H9 (cell line): ENCODE results near the gene RPS29. TPM values are rescaled to one million over a fixed set of nuclear protein-coding genes. Genes with fewer than 3 reads are reported as not detected.
"Not testable (repeated sequence)": the region's sequence is repeated elsewhere in the genome, so short reads cannot be mapped to it uniquely, and the experiment has no call there.

ENCODE experiments used
- DNase-seq: peaks from one replicate; pipeline ENCODE4 v3.0.0-alpha.2; 2017
- H2AFZ ChIP-seq: one replicate; pipeline ENCODE4 v1.6.1; 2013; ENCODE audit warnings: mild to moderate bottlenecking, low read length, control low read depth, moderate library complexity
- H2AK5ac ChIP-seq: 2 replicates; pipeline ENCODE4 v1.6.1; 2013; ENCODE audit warnings: low read length, control low read depth, mixed read lengths; ENCODE audit not compliant: insufficient read length
- H2BK120ac ChIP-seq: one replicate; pipeline ENCODE4 v1.6.1; 2013; ENCODE audit warnings: low read depth, mild to moderate bottlenecking, low read length, control low read depth, inconsistent platforms; ENCODE audit not compliant: poor library complexity, severe bottlenecking
- H2BK12ac ChIP-seq: 2 replicates; pipeline ENCODE4 v1.6.1; 2013; ENCODE audit warnings: low read length, control low read depth, mixed read lengths, low read depth; ENCODE audit not compliant: insufficient read length
- H2BK15ac ChIP-seq: 2 replicates; pipeline ENCODE4 v1.6.1; 2013; ENCODE audit warnings: low read depth, low read length, control low read depth
- H2BK20ac ChIP-seq: one replicate; pipeline ENCODE4 v1.6.1; 2013; ENCODE audit warnings: low read depth, mild to moderate bottlenecking, low read length, control low read depth, inconsistent platforms; ENCODE audit not compliant: poor library complexity, severe bottlenecking
- H2BK5ac ChIP-seq: 2 replicates; pipeline ENCODE4 v1.6.1; 2013; ENCODE audit warnings: low read length, control low read depth, mixed read lengths; ENCODE audit not compliant: insufficient read length
- H3K14ac ChIP-seq: 2 replicates; pipeline ENCODE4 v1.6.1; 2013; ENCODE audit warnings: low read length, control low read depth; ENCODE audit not compliant: insufficient read depth
- H3K18ac ChIP-seq: 2 replicates; pipeline ENCODE4 v1.6.1; 2013; ENCODE audit warnings: low read depth, mild to moderate bottlenecking, mixed read lengths, low read length, control low read depth; ENCODE audit not compliant: insufficient read length
- H3K23ac ChIP-seq: 2 replicates; pipeline ENCODE4 v1.6.1; 2013; ENCODE audit warnings: low read length, control low read depth, mixed read lengths, low read depth; ENCODE audit not compliant: insufficient read length
- H3K23me2 ChIP-seq: 2 replicates; pipeline ENCODE4 v1.6.1; 2013; ENCODE audit warnings: low read depth, mild to moderate bottlenecking, mixed read lengths, low read length, control low read depth; ENCODE audit not compliant: insufficient read length, poor library complexity, severe bottlenecking
- H3K27ac ChIP-seq: 2 replicates; pipeline ENCODE4 v1.5.1; 2013; ENCODE audit warnings: low read length, control low read depth, mixed read lengths, low read depth; ENCODE audit not compliant: insufficient read length
- H3K27me3 ChIP-seq: 2 replicates; pipeline ENCODE4 v1.6.1; 2013; ENCODE audit warnings: low read length, control low read depth, inconsistent platforms; ENCODE audit not compliant: insufficient read depth
- H3K4ac ChIP-seq: 2 replicates; pipeline ENCODE4 v1.6.1; 2013; ENCODE audit warnings: low read depth, mild to moderate bottlenecking, control low read depth, inconsistent platforms, low read length, moderate library complexity
- H3K4me1 ChIP-seq: 2 replicates; pipeline ENCODE4 v1.6.1; 2013; ENCODE audit warnings: low read length, control low read depth, inconsistent platforms; ENCODE audit not compliant: insufficient read depth
- H3K4me2 ChIP-seq: 2 replicates; pipeline ENCODE4 v1.6.1; 2013; ENCODE audit warnings: low read length, control low read depth, mixed read lengths; ENCODE audit not compliant: insufficient read length, insufficient read depth
- H3K56ac ChIP-seq: 2 replicates; pipeline ENCODE4 v1.6.1; 2013; ENCODE audit warnings: low read depth, mild to moderate bottlenecking, mixed read lengths, low read length, control low read depth; ENCODE audit not compliant: insufficient read length
- H3K79me1 ChIP-seq: 2 replicates; pipeline ENCODE4 v1.6.1; 2013; ENCODE audit warnings: low read depth, mild to moderate bottlenecking, moderate library complexity, low read length, control low read depth, inconsistent platforms; ENCODE audit not compliant: insufficient read depth, poor library complexity, severe bottlenecking
- H3K79me2 ChIP-seq: 2 replicates; pipeline ENCODE4 v1.6.1; 2013; ENCODE audit warnings: low read length, control low read depth, inconsistent platforms; ENCODE audit not compliant: insufficient read depth
- H3K9ac ChIP-seq: 2 replicates; pipeline ENCODE4 v1.6.1; 2013; ENCODE audit warnings: low read length, control low read depth, mixed read lengths; ENCODE audit not compliant: insufficient read length; ENCODE audit errors: extremely low read depth
- H3K9me3 ChIP-seq: one replicate; pipeline ENCODE4 v1.6.1; 2013; ENCODE audit warnings: low read depth, low read length, inconsistent platforms; ENCODE audit not compliant: control insufficient read depth
- H3T11ph ChIP-seq: one replicate; pipeline ENCODE4 v1.6.1; 2013; ENCODE audit warnings: mild to moderate bottlenecking, low read length, control low read depth, inconsistent platforms
- H4K20me1 ChIP-seq: one replicate; pipeline ENCODE4 v1.6.1; 2013; ENCODE audit not compliant: control insufficient read depth, insufficient read length, insufficient read depth
- H4K5ac ChIP-seq: 2 replicates; pipeline ENCODE4 v1.6.1; 2013; ENCODE audit warnings: low read depth, mild to moderate bottlenecking, mixed read lengths, low read length, control low read depth; ENCODE audit not compliant: insufficient read length
- H4K8ac ChIP-seq: replicated peaks from 2 replicates; pipeline ENCODE4 v1.6.1; 2013; ENCODE audit warnings: low read length, control low read depth, mixed read lengths, low read depth; ENCODE audit not compliant: insufficient read length
- H4K91ac ChIP-seq: 2 replicates; pipeline ENCODE4 v1.6.1; 2013; ENCODE audit warnings: low read depth, mild to moderate bottlenecking, moderate library complexity, mixed read lengths, low read length, control low read depth; ENCODE audit not compliant: insufficient read length
- H3K27ac Mint-ChIP-seq, 3 experiments: 2 replicates in 2 of 3; 3 replicates in 1 of 3; pipeline ENCODE4 v1.8.0; 2020 to 2021; ENCODE audit warnings: mixed read lengths in 3 of 3, mild to moderate bottlenecking in 1 of 3, moderate library complexity in 1 of 3
- H3K27me3 Mint-ChIP-seq: 2 replicates; pipeline ENCODE4 v1.8.0; 2021; ENCODE audit warnings: low read depth, mild to moderate bottlenecking, moderate library complexity, mixed read lengths
- H3K36me3 Mint-ChIP-seq, 3 experiments: 2 replicates in 2 of 3; 3 replicates in 1 of 3; pipeline ENCODE4 v1.8.0; 2020 to 2021; ENCODE audit warnings: low read depth in 3 of 3, mixed read lengths in 3 of 3; ENCODE audit not compliant: insufficient read depth in 1 of 3
- H3K4me1 Mint-ChIP-seq, 2 experiments: 2 replicates each; pipeline ENCODE4 v1.8.0; 2020; ENCODE audit warnings: mixed read lengths in 2 of 2
- H3K4me3 Mint-ChIP-seq, 2 experiments: 2 replicates in 1 of 2; 3 replicates in 1 of 2; pipeline ENCODE4 v1.8.0; 2020 to 2021; ENCODE audit warnings: mild to moderate bottlenecking in 2 of 2, mixed read lengths in 2 of 2, moderate library complexity in 1 of 2
- H3K9me3 Mint-ChIP-seq, 2 experiments: 2 replicates in 1 of 2; 3 replicates in 1 of 2; pipeline ENCODE4 v1.8.0; 2020; ENCODE audit warnings: mild to moderate bottlenecking in 2 of 2, mixed read lengths in 2 of 2, moderate library complexity in 1 of 2
- WGBS: extraction: QIAGEN DNeasy Blood & Tissue Kit; methylation state at CpG from one replicate; pipeline ENCODE4 v1.1.7; 2013; ENCODE audit warnings: missing lambda C conversion rate, low lambda C conversion rate, mixed read lengths; ENCODE audit not compliant: insufficient read length; ENCODE audit errors: extremely low coverage; 5-methylcytosine and 5-hydroxymethylcytosine counted together
- total RNA-seq: library from RNA; stranded (reverse); gene quantifications from 2 replicates; pipeline ENCODE4 v1.2.1, GENCODE V29; 2021

The RPS29 gene
- total RNA-seq, 1 experiment from 2014 or later, result 1,963 TPM

- Histone ChIP-seq H3K9ac (peak overlapping the region; percentile 100), H3K56ac (peak overlapping the region; percentile 94), H3K79me2 (peaks cover 24% of the 10 kb centered on the region), H3K23me2 (peaks cover 11% of the 10 kb centered on the region), H3K4me2 (peak overlapping the region; percentile 61), H3K27ac (peak overlapping the region; percentile 41), H2BK5ac (peak overlapping the region; percentile 58)
- not testable (repeated sequence) for H2AFZ ChIP-seq, H4K5ac ChIP-seq, H3K27me3 ChIP-seq, H3K9me3 ChIP-seq, H3K4me1 ChIP-seq, H3K27me3 Mint-ChIP-seq, H2AK5ac ChIP-seq, H3K23ac ChIP-seq, H4K8ac ChIP-seq, H3K14ac ChIP-seq, H4K20me1 ChIP-seq, H3K79me1 ChIP-seq, DNase-seq, H3K18ac ChIP-seq, H3T11ph ChIP-seq, H2BK12ac ChIP-seq, H2BK15ac ChIP-seq, H3K9me3 Mint-ChIP-seq, H2BK120ac ChIP-seq, H4K91ac ChIP-seq, H3K4ac ChIP-seq, H2BK20ac ChIP-seq
- H3K4me3 Mint-ChIP-seq, result peak overlapping the region; percentile 89 to 95
- H3K27ac Mint-ChIP-seq, result peak overlapping the region; percentile 96 to 100 (median 99)
- H3K4me1 Mint-ChIP-seq, result peaks cover 29 to 35% of the 10 kb centered on the region in 2 experiments
- no CpG with 5 or more reads among the region's 32 CpGs for WGBS
- H3K36me3 Mint-ChIP-seq, result peaks cover 44 to 48% (median 44%) of the 10 kb centered on the region in 3 experiments
Observed at GRCh38 chr14:49584981-49585640, 1.1 kb downstream of the RPS29 start.
